Endodermal cell (in vitro differentiated cells): Measurements from ENCODE around the gene MACC1. TPM values are rescaled to one million over a fixed set of nuclear protein-coding genes. Genes with fewer than 3 reads are reported as not detected.

Source experiments
- DNase-seq: peaks from one replicate; pipeline ENCODE4 v3.0.0-alpha.2; 2017
- H3K27ac ChIP-seq: 2 replicates; pipeline ENCODE4 v1.5.1; 2013; ENCODE audit warnings: mild to moderate bottlenecking, low read depth, low read length, moderate library complexity
- H3K27me3 ChIP-seq: 2 replicates; pipeline ENCODE4 v1.6.1; 2013; ENCODE audit warnings: mild to moderate bottlenecking, low read length, moderate library complexity; ENCODE audit not compliant: insufficient read depth, control insufficient read depth, poor library complexity, severe bottlenecking
- H3K36me3 ChIP-seq: 2 replicates; pipeline ENCODE4 v1.7.0; 2013; ENCODE audit warnings: mild to moderate bottlenecking, low read length, moderate library complexity; ENCODE audit not compliant: control insufficient read depth, insufficient read depth
- H3K4me1 ChIP-seq: one replicate; pipeline ENCODE4 v1.7.0; 2013; ENCODE audit warnings: low read length; ENCODE audit not compliant: control insufficient read depth, insufficient read depth
- H3K4me3 ChIP-seq: 2 replicates; pipeline ENCODE4 v1.5.1; 2013; ENCODE audit warnings: mild to moderate bottlenecking, low read length, moderate library complexity
- H3K9ac ChIP-seq: 2 replicates; pipeline ENCODE4 v1.6.1; 2013; ENCODE audit warnings: mild to moderate bottlenecking, low read length, moderate library complexity; ENCODE audit not compliant: poor library complexity, severe bottlenecking; ENCODE audit errors: extremely low read depth
- H3K9me3 ChIP-seq: 2 replicates; pipeline ENCODE4 v1.6.1; 2013; ENCODE audit warnings: mild to moderate bottlenecking, low read length, moderate library complexity; ENCODE audit not compliant: control insufficient read depth
- H3K27ac Mint-ChIP-seq: 2 replicates; pipeline ENCODE4 v1.8.0; 2020; ENCODE audit warnings: mixed read lengths
- H3K27me3 Mint-ChIP-seq: 2 replicates; pipeline ENCODE4 v1.8.0; 2021; ENCODE audit warnings: mild to moderate bottlenecking, mixed read lengths; ENCODE audit not compliant: insufficient read depth
- H3K36me3 Mint-ChIP-seq: 2 replicates; pipeline ENCODE4 v1.8.0; 2020; ENCODE audit warnings: low read depth, mixed read lengths
- H3K4me1 Mint-ChIP-seq: 2 replicates; pipeline ENCODE4 v1.8.0; 2020; ENCODE audit warnings: mixed read lengths
- H3K4me3 Mint-ChIP-seq: 2 replicates; pipeline ENCODE4 v1.8.0; 2020; ENCODE audit warnings: mild to moderate bottlenecking, moderate library complexity, mixed read lengths
- H3K9me3 Mint-ChIP-seq: 2 replicates; pipeline ENCODE4 v1.8.0; 2020; ENCODE audit warnings: mild to moderate bottlenecking, mixed read lengths
- CTCF ChIP-seq: fragments of 200-600 bp; sonication (generic); conservative IDR thresholded peaks from 2 replicates; pipeline ENCODE4 v1.5.0; 2021; ENCODE audit warnings: antibody characterized with exemption, mild to moderate bottlenecking
- WGBS, 2 experiments: methylation state at CpG; one replicate each; pipeline versions ENCODE4 v1.1.5 to v1.1.7; 2013; ENCODE audit warnings: missing lambda C conversion rate in 2 of 2, mixed read lengths in 1 of 2; ENCODE audit not compliant: insufficient coverage in 1 of 2, insufficient read length in 1 of 2; 5-methylcytosine and 5-hydroxymethylcytosine counted together
- total RNA-seq, 2 donors: library from RNA; stranded (reverse); fragmentation: NEBNext Ultra II Directional in 1 of 2; extraction: Animal tissue kit (Norgen Biotek cat#: 25700) in 1 of 2; gene quantifications; 2 replicates in 1 of 2; 3 replicates in 1 of 2; pipeline ENCODE4 v1.2.1, GENCODE V29; 2021

MACC1 gene
- total RNA-seq, 2 donors from 2014 or later = 1.4 to 2.0 TPM

GRCh38 chr7:20144801-20145200 lies 72.4 kb downstream of the MACC1 start:
- WGBS, 2 experiments = 94 to 97% methylated on average over 2 to 3 of the region's 3 CpGs
- H3K27me3 ChIP-seq = no peaks in the 10 kb centered on the region
- no peaks in the 10 kb centered on the region for H3K4me1 ChIP-seq
- Mint-ChIP-seq H3K4me3 (no peak overlapping the region), H3K4me1 (peaks cover 6% of the 10 kb centered on the region), H3K9me3 (no peaks in the 10 kb centered on the region), H3K36me3 (peaks cover 5% of the 10 kb centered on the region), H3K27me3 (no peaks in the 10 kb centered on the region), H3K27ac (no peak overlapping the region)
- no peak for TF ChIP-seq CTCF
- no peak overlapping the region for H3K27ac ChIP-seq
- H3K9me3 ChIP-seq = no peaks in the 10 kb centered on the region
- H3K9ac ChIP-seq = no peak overlapping the region
- no peak overlapping the region for H3K4me3 ChIP-seq
- no peaks in the 10 kb centered on the region for H3K36me3 ChIP-seq
- no peak for DNase-seq

GRCh38 chr7:20141666-20142065 lies 75.5 kb downstream of the MACC1 start:
- Mint-ChIP-seq H3K27me3 (no peaks in the 10 kb centered on the region), H3K9me3 (no peaks in the 10 kb centered on the region), H3K4me1 (peaks cover 6% of the 10 kb centered on the region), H3K27ac (no peak overlapping the region), H3K4me3 (no peak overlapping the region), H3K36me3 (peaks cover 8% of the 10 kb centered on the region)
- DNase-seq = no peak
- Histone ChIP-seq H3K9me3 (no peaks in the 10 kb centered on the region), H3K4me3 (no peak overlapping the region), H3K4me1 (no peaks in the 10 kb centered on the region), H3K27ac (peak overlapping the region; percentile 84), H3K9ac (no peak overlapping the region), H3K36me3 (no peaks in the 10 kb centered on the region), H3K27me3 (no peaks in the 10 kb centered on the region)
- no peak for TF ChIP-seq CTCF
- WGBS, 2 experiments = 94% methylated on average over 3 of the region's 4 CpGs; no CpG with 5 or more reads in 1 of the 2 experiments

GRCh38 chr7:20141002-20141345 lies 76.2 kb downstream of the MACC1 start:
- Histone ChIP-seq H3K27ac (no peak overlapping the region), H3K9ac (no peak overlapping the region), H3K9me3 (no peaks in the 10 kb centered on the region), H3K4me3 (no peak overlapping the region), H3K4me1 (no peaks in the 10 kb centered on the region), H3K27me3 (no peaks in the 10 kb centered on the region), H3K36me3 (no peaks in the 10 kb centered on the region)
- no peak overlapping the region for H3K4me3 Mint-ChIP-seq
- no peak for DNase-seq
- H3K4me1 Mint-ChIP-seq = peaks cover 6% of the 10 kb centered on the region
- TF ChIP-seq CTCF = no peak
- no peaks in the 10 kb centered on the region for H3K27me3 Mint-ChIP-seq
- 78 to 100% methylated on average over 1 of the region's 2 CpGs for WGBS, 2 experiments
- peaks cover 8% of the 10 kb centered on the region for H3K36me3 Mint-ChIP-seq
- no peaks in the 10 kb centered on the region for H3K9me3 Mint-ChIP-seq
- no peak overlapping the region for H3K27ac Mint-ChIP-seq
